Small intestine (tissue), 7 donors: ENCODE results near the gene PHOSPHO1. TPM values are rescaled to one million over a fixed set of nuclear protein-coding genes. Genes with fewer than 3 reads are reported as not detected.
"Not testable (repeated sequence)": the region's sequence is repeated elsewhere in the genome, so short reads cannot be mapped to it uniquely, and the experiment has no call there.

Source experiments
- DNase-seq, 2 donors: peaks; one replicate each; pipeline versions ENCODE4 v3.0.0 to v3.0.0-alpha.2; 2013
- FAIRE-seq: peaks from 2 replicates; lab custom pipeline; 2012; peaks lifted over from hg19 to GRCh38; lab: Jason Lieb, UNC
- H3K27ac ChIP-seq, 3 donors: one replicate each; pipeline ENCODE4 v1.5.1; 2013; ENCODE audit warnings: low read length in 2 of 3, mild to moderate bottlenecking in 2 of 3, control low read depth in 1 of 3, inconsistent platforms in 1 of 3, low read depth in 1 of 3, moderate library complexity in 1 of 3
- H3K27me3 ChIP-seq, 3 donors: one replicate each; pipeline ENCODE4 v1.6.1; 2013; ENCODE audit warnings: low read length in 3 of 3, inconsistent platforms in 1 of 3; ENCODE audit not compliant: control insufficient read depth in 3 of 3, insufficient read depth in 3 of 3
- H3K36me3 ChIP-seq, 3 donors: one replicate each; pipeline ENCODE4 v1.6.1; 2013; ENCODE audit warnings: low read length in 3 of 3, inconsistent platforms in 1 of 3, low read depth in 1 of 3, mild to moderate bottlenecking in 1 of 3, moderate library complexity in 1 of 3; ENCODE audit not compliant: control insufficient read depth in 3 of 3, insufficient read depth in 2 of 3
- H3K4me1 ChIP-seq, 3 donors: one replicate each; pipeline ENCODE4 v1.6.1; 2013; ENCODE audit warnings: low read length in 2 of 3, inconsistent platforms in 1 of 3, low read depth in 1 of 3, mild to moderate bottlenecking in 1 of 3, moderate library complexity in 1 of 3; ENCODE audit not compliant: control insufficient read depth in 3 of 3, insufficient read depth in 2 of 3
- H3K4me3 ChIP-seq, 3 donors: one replicate each; pipeline ENCODE4 v1.5.1; 2013; ENCODE audit warnings: low read length in 3 of 3, control low read depth in 1 of 3, inconsistent platforms in 1 of 3, low read depth in 1 of 3, mild to moderate bottlenecking in 1 of 3, moderate library complexity in 1 of 3
- H3K9me3 ChIP-seq, 2 donors: one replicate each; pipeline ENCODE4 v1.6.1; 2013; ENCODE audit warnings: low read depth in 1 of 2, low read length in 1 of 2; ENCODE audit not compliant: control insufficient read depth in 2 of 2, insufficient read depth in 1 of 2
- WGBS, 3 donors: extraction: QIAGEN DNeasy Blood & Tissue Kit; methylation state at CpG; one replicate each; pipeline ENCODE4 v1.1.7; 2013; 5-methylcytosine and 5-hydroxymethylcytosine counted together
- polyA plus RNA-seq, 4 donors: library from polyadenylated mRNA; stranded (reverse) in 3 of 4; unstranded in 1 of 4; fragments of 200-250 nt in 3 of 4; fragments of 120-200 nt in 1 of 4; gene quantifications; one replicate each; pipeline versions ENCODE4 v1.2.1 to v1.2.3, GENCODE V29; 2013
- donor health status: healthy with polysubstance abuse.
- donor health status: control.
- donor health status: control.
- donor health status: Bipolar disorder and iron deficiency.
- donor health status: healthy.

PHOSPHO1 gene
- polyA plus RNA-seq, 4 donors, result 0.54 to 0.92 (median 0.64) TPM; not detected in 1

DNA sequence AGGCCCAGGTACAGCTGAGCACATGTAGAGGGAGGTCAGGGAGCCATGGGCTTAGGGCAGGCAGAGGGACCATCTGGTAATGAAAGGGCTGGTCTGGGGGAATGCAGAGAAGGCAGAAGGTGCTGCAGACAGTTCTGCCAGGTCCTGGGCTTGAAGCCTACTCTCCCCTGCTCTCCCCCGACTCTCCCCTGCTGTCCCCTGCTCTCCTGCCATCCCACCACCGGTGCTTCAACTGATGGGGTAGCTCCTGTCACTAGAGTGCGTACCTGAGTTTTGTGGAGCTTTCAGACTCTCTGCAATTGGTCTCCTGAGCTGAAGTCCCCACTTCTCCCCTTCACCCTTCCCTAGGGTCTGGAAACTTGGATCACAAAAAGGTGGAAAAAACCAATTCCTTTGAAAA, 37.3 kb upstream of the PHOSPHO1 start:
- no peak for FAIRE-seq
- 70 to 81% (median 77%) methylated on average over 2 to 3 of the region's 3 CpGs for WGBS, 3 donors

DNA sequence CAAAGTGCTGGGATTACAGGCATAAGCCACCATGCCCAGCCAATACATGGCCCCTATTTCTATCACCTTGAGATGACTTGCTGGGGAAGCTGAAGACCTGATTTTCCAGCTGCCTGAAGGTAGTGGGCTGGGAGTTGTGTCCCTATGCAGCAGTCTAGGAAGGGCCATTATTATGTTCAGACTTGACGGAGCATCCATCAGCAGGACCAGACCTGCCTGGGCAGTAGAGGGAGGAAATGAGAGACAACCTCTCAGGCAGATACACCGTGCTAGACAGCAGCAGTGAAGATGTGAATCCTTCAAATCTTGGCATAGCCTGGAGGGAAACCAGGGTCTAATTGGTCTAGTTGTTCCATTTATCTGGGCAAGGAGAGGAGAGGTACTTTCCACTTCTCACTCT, 35.6 kb upstream of the PHOSPHO1 start:
- no peak overlapping the region for H3K27ac ChIP-seq
- no peak for FAIRE-seq
- no peaks in the 10 kb centered on the region for H3K9me3 ChIP-seq
- no peak overlapping the region for H3K4me3 ChIP-seq
- DNase-seq, result no peak
- no peaks in the 10 kb centered on the region for H3K4me1 ChIP-seq
- no peaks in the 10 kb centered on the region for H3K36me3 ChIP-seq
- peaks cover 0 to 4% (median 0%) of the 10 kb centered on the region in 3 donors for H3K27me3 ChIP-seq
- 82 to 85% (median 84%) methylated on average over 2 of the region's 2 CpGs for WGBS, 3 donors

More for the DNA sequence above, 37.3 kb upstream of the PHOSPHO1 start:
- DNase-seq, result no peak
- Histone ChIP-seq H3K36me3 (no peaks in the 10 kb centered on the region), H3K27ac (no peak overlapping the region), H3K9me3 (no peaks in the 10 kb centered on the region), H3K4me3 (no peak overlapping the region), H3K4me1 (no peaks in the 10 kb centered on the region), H3K27me3 (peaks cover 0 to 3% (median 0%) of the 10 kb centered on the region in 3 donors)

DNA sequence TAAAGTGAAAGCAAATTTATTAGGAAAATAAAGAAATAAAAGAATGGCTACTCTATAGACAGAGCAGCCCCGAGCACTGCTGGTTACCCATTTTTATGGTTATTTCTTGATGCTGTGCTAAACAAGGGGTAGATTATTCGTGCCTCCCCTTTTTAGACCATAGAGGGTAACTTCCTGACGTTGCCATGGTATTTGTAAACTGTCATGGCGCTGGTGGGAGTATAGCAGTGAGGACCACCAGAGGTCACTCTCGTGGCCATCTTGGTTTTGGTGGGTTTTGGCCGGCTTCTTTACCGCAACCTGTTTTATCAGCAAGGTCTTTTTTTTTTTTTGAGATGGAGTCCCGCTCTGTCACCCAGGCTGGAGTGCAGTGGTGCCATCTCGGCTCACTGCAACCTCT, 31.0 kb upstream of the PHOSPHO1 start:
- H3K9me3 ChIP-seq, H3K4me1 ChIP-seq, DNase-seq, FAIRE-seq, H3K36me3 ChIP-seq, H3K27ac ChIP-seq, H3K4me3 ChIP-seq: not testable (repeated sequence)
- 78 to 88% (median 83%) methylated on average over 9 of the region's 9 CpGs for WGBS, 3 donors
- H3K27me3 ChIP-seq, result peaks cover 0 to 16% (median 0%) of the 10 kb centered on the region in 3 donors

DNA sequence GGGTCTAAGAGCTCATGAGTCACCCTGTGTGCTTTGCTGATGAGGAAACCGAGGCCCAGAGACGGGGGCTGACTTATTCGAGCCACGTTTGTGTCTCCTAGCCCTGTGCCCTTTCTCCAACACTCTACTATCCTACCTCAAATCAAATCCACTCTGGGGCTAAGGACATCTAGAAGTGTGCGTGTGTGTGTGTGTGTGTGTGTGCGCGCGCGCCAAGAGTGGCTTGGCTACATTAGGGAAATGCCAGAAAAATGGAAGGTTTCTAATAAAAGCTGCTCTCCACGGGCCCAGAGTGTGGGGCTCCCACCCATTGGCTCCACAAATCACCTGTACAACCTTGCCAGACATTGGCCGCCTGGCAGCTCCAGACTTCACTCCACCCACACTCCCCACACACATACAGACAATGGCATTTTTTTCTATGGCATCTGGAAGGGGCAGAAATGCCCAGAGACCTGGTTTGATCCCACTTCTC, 30.3 kb upstream of the PHOSPHO1 start:
- H3K27me3 ChIP-seq, result peaks cover 0 to 16% (median 0%) of the 10 kb centered on the region in 3 donors
- no peaks in the 10 kb centered on the region for H3K36me3 ChIP-seq
- peak overlapping the region in 1 of 3 donors; percentile 39 for H3K27ac ChIP-seq
- 43 to 45% (median 44%) methylated on average over 11 of the region's 11 CpGs for WGBS, 3 donors
- H3K9me3 ChIP-seq, result no peaks in the 10 kb centered on the region
- H3K4me1 ChIP-seq, result peaks cover 0 to 6% (median 0%) of the 10 kb centered on the region in 3 donors
- peak in 1 of 2 donors; percentile 7 for DNase-seq
- FAIRE-seq, result no peak
- peak overlapping the region in 2 of 3 donors; percentile 27 to 59 for H3K4me3 ChIP-seq

DNA sequence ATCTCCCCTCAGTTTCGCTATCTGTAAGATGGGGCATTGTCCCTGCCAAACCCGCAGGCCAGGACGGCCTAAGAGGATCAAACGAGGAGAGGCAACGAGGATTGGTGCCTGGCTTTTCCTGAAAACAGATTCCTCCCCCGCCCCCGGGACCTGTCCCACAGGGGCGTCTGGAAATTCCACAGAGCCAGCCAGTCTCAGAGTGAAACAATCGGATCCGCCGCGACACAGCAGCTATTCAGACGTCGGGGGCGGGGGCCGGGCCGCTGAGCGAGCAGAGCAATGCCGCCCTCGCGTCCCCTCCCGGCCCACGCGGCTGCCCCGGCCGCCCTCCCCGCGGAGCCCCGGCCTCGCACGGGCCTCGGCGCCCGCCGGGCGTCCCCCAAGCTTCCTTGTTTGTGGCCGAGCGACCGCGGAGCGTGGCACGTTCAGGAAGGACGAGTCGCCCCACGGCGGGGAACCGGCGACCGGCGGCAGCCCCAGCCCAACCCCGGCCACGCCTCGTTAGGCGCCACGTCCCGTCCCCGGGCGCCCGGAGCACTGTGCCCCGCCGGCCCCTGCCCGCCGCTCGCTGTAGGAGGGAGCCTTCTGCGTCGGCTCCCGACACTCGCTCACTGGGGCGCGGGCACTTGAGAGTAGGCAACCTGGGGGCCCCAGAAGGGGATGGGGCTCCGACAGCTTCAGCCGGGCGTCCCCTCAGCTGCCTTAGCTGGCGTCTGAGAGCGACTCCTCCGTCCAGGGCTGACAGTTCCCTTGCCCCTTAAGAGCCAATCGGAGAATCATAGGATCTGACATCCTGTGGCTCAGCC, 29.6 kb upstream of the PHOSPHO1 start:
- H3K27ac ChIP-seq, result peak overlapping the region in 1 of 3 donors; percentile 39
- WGBS, 3 donors, result 1 to 2% (median 1%) methylated on average over 54 to 77 of the region's 77 CpGs
- H3K36me3 ChIP-seq, result no peaks in the 10 kb centered on the region
- no peaks in the 10 kb centered on the region for H3K9me3 ChIP-seq
- peaks cover 0 to 16% (median 0%) of the 10 kb centered on the region in 3 donors for H3K27me3 ChIP-seq
- H3K4me1 ChIP-seq, result peaks cover 0 to 6% (median 0%) of the 10 kb centered on the region in 3 donors
- DNase-seq (peak; percentile 49 to 68), FAIRE-seq (no peak)
- H3K4me3 ChIP-seq, result peak overlapping the region; percentile 27 to 59 (median 39)

DNA sequence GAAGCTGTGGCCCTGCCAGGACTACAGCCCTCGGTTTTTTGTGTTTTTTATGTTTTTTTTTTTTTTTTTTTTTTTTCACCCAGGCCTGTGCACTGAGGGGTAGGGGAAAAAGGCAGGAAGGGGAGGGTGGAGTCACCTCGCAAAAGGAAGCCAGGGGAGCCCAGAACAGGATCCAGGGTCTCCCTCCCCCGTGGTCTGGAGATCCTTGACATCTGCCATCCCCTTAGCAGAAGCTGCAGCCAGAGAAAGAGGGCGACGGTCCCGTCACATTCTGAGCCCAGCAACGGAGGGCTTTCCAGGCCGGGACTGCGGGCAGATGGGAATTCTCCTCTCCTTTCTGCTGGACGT, 29.1 kb upstream of the PHOSPHO1 start:
- FAIRE-seq (no peak), DNase-seq (no peak)
- H3K4me1 ChIP-seq, result peaks cover 0 to 6% (median 0%) of the 10 kb centered on the region in 3 donors
- H3K36me3 ChIP-seq, result no peaks in the 10 kb centered on the region
- H3K9me3 ChIP-seq, result no peaks in the 10 kb centered on the region
- peak overlapping the region in 2 of 3 donors; percentile 27 to 59 for H3K4me3 ChIP-seq
- 12 to 18% (median 12%) methylated on average over 9 to 10 of the region's 10 CpGs for WGBS, 3 donors
- peak overlapping the region in 1 of 3 donors; percentile 39 for H3K27ac ChIP-seq
- H3K27me3 ChIP-seq, result peaks cover 0 to 16% (median 0%) of the 10 kb centered on the region in 3 donors

DNA sequence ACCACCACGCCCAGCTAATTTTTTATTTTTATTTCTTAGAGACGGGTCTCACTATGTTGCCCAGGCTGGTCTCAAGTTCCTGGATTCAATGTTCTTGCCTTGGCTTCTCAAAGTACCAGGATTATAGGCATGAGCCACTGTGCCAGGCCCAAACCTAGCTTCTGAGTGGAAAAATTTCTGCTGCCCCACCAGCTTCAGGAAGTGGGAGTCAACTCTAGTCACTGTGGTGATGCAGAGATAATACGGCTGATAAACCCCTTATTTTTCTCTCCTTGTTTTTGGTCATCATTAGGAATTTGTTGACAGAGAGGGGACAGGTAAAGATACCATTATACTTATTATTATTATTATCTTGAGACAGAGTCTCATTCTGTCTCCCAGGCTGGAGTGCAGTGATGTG, 27.8 kb upstream of the PHOSPHO1 start:
- DNase-seq (no peak), FAIRE-seq (no peak)
- no peak overlapping the region for H3K4me3 ChIP-seq
- H3K36me3 ChIP-seq, result no peaks in the 10 kb centered on the region
- 78 to 88% (median 86%) methylated on average over 3 of the region's 3 CpGs for WGBS, 3 donors
- peaks cover 0 to 6% (median 0%) of the 10 kb centered on the region in 3 donors for H3K4me1 ChIP-seq
- no peaks in the 10 kb centered on the region for H3K9me3 ChIP-seq
- H3K27me3 ChIP-seq, result peaks cover 0 to 15% (median 0%) of the 10 kb centered on the region in 3 donors
- H3K27ac ChIP-seq, result no peak overlapping the region

DNA sequence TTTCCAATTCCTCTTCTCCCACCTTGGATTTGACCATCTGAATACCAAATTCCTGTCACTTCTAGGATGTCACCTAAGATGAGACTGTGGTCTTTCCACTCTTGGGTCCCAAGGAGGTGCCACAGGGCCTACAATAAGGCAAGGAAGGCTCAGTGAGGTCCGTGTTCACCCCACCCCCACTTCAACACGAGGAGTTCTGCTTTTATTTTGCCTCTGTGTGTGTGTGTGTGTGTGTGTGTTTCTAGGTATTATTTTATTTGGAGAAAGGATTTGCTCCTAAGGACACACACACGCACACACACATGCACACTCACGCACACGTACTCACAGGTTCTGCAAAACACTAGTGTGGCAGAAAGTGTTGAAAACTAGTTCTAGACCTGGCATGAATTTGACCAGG, 24.5 kb upstream of the PHOSPHO1 start:
- Histone ChIP-seq H3K36me3 (no peaks in the 10 kb centered on the region), H3K4me1 (no peaks in the 10 kb centered on the region), H3K9me3 (no peaks in the 10 kb centered on the region), H3K27ac (no peak overlapping the region), H3K4me3 (no peak overlapping the region), H3K27me3 (peaks cover 0 to 3% (median 0%) of the 10 kb centered on the region in 3 donors)
- FAIRE-seq (no peak), DNase-seq (no peak)
- 63 to 79% (median 71%) methylated on average over 5 of the region's 5 CpGs for WGBS, 3 donors
